Measurements from ENCODE around the gene DOCK11.
"Not testable (repeated sequence)": the region's sequence is repeated elsewhere in the genome, so short reads cannot be mapped to it uniquely, and the experiment has no call there.

Gene DOCK11

GRCh38 chrX:118583781-118584180, 88.2 kb downstream of the DOCK11 start:
- FAIRE-seq (no peak), DNase-seq (ENCODE audit: insufficient read length) (no peak)
- no peak for TF ChIP-seq POLR2A (IDR thresholded peaks at IDR 0.05; ENCODE audit: low read depth, low read length)
- no peak for TF ChIP-seq TAF1 (IDR thresholded peaks at IDR 0.05; ENCODE audit: borderline replicate concordance, low read depth, low read length)
- no peak for TF ChIP-seq POLR2AphosphoS5 (IDR thresholded peaks at IDR 0.05; ENCODE audit: low read depth, low read length)

- TF ChIP-seq TAF1 (IDR thresholded peaks at IDR 0.05; ENCODE audit: borderline replicate concordance, low read depth, low read length) (no peak), POLR2A (IDR thresholded peaks at IDR 0.05; ENCODE audit: low read depth, low read length) (no peak), POLR2AphosphoS5 (IDR thresholded peaks at IDR 0.05; ENCODE audit: low read depth, low read length) (no peak)
- no peak for FAIRE-seq
- DNase-seq (ENCODE audit: insufficient read length) = no peak
Observed at GRCh38 chrX:118585296-118585695, 89.7 kb downstream of the DOCK11 start.

GRCh38 chrX:118586206-118586605, 90.6 kb downstream of the DOCK11 start:
- DNase-seq (ENCODE audit: insufficient read length) = not testable (repeated sequence)

GRCh38 chrX:118588715-118589114, 93.1 kb downstream of the DOCK11 start:
- no peak for FAIRE-seq
- DNase-seq (ENCODE audit: insufficient read length) = no peak
- TF ChIP-seq POLR2A (IDR thresholded peaks at IDR 0.05; ENCODE audit: low read depth, low read length) (no peak), POLR2AphosphoS5 (IDR thresholded peaks at IDR 0.05; ENCODE audit: low read depth, low read length) (no peak), TAF1 (IDR thresholded peaks at IDR 0.05; ENCODE audit: borderline replicate concordance, low read depth, low read length) (no peak)

More at GRCh38 chrX:118586206-118586605, 90.6 kb downstream of the DOCK11 start:
- FAIRE-seq = not testable (repeated sequence)

DNA sequence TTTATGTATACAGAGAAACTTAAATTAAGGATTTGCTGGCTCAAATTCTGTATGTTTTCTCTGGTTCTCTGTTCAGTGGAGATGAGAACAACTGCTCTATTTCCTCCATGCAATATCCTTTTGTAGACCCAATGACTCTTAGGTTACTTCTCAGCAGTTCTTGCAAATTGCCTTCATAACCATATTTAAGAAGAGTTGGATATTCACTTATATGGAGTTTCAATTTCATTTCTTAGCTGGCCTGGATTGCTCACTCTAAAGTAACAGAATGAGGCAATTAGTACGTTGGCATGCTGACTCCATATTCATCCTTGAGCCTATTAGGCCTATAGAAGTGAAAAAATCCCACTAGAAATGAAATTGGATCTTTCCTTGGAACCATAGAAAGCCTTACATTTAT, 93.6 kb downstream of the DOCK11 start:
- DNase-seq (ENCODE audit: insufficient read length) = no peak
- no peak for FAIRE-seq
- TF ChIP-seq TAF1 (IDR thresholded peaks at IDR 0.05; ENCODE audit: borderline replicate concordance, low read depth, low read length) = no peak
- TF ChIP-seq POLR2AphosphoS5 (IDR thresholded peaks at IDR 0.05; ENCODE audit: low read depth, low read length) = no peak
- no peak for TF ChIP-seq POLR2A (IDR thresholded peaks at IDR 0.05; ENCODE audit: low read depth, low read length)

DNA sequence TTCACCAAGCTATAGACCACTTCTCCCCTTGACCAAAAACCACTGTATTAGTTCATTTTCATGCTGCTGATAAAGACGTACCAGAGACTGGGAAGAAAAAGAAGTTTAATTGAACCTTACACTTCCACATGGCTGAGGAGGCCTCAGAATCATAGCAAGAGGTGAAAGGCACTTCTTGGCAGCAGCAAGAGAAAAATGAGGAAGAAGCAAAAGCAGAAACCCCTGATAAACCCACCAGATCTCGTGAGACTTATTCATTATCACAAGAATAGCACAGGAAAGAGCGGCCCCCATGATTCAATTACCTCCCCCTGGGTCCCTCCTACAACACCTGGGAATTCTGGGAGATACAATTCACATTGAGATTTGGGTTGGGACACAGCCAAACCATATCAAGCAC, 97.8 kb downstream of the DOCK11 start:
- FAIRE-seq (no peak), DNase-seq (ENCODE audit: insufficient read length) (no peak)
- TF ChIP-seq POLR2AphosphoS5 (IDR thresholded peaks at IDR 0.05; ENCODE audit: low read depth, low read length) (no peak), POLR2A (IDR thresholded peaks at IDR 0.05; ENCODE audit: low read depth, low read length) (no peak), TAF1 (IDR thresholded peaks at IDR 0.05; ENCODE audit: borderline replicate concordance, low read depth, low read length) (no peak)

GRCh38 chrX:118594697-118595420, 99.2 kb downstream of the DOCK11 start:
- DNase-seq (ENCODE audit: insufficient read length) (no peak), FAIRE-seq (peak; percentile 42)
- TF ChIP-seq TAF1 (IDR thresholded peaks at IDR 0.05; ENCODE audit: borderline replicate concordance, low read depth, low read length) (no peak), POLR2A (IDR thresholded peaks at IDR 0.05; ENCODE audit: low read depth, low read length) (no peak), POLR2AphosphoS5 (IDR thresholded peaks at IDR 0.05; ENCODE audit: low read depth, low read length) (no peak)

- DNase-seq (ENCODE audit: insufficient read length) (no peak), FAIRE-seq (no peak)
- TF ChIP-seq TAF1 (IDR thresholded peaks at IDR 0.05; ENCODE audit: borderline replicate concordance, low read depth, low read length) = no peak
- no peak for TF ChIP-seq POLR2A (IDR thresholded peaks at IDR 0.05; ENCODE audit: low read depth, low read length)
- no peak for TF ChIP-seq POLR2AphosphoS5 (IDR thresholded peaks at IDR 0.05; ENCODE audit: low read depth, low read length)
Observed at GRCh38 chrX:118595501-118596042, 100.0 kb downstream of the DOCK11 start.

GRCh38 chrX:118596390-118596789, 100.8 kb downstream of the DOCK11 start:
- FAIRE-seq (no peak), DNase-seq (ENCODE audit: insufficient read length) (no peak)
- TF ChIP-seq POLR2A (IDR thresholded peaks at IDR 0.05; ENCODE audit: low read depth, low read length) (no peak), POLR2AphosphoS5 (IDR thresholded peaks at IDR 0.05; ENCODE audit: low read depth, low read length) (no peak), TAF1 (IDR thresholded peaks at IDR 0.05; ENCODE audit: borderline replicate concordance, low read depth, low read length) (no peak)

GRCh38 chrX:118603981-118604380, 108.4 kb downstream of the DOCK11 start:
- TF ChIP-seq POLR2A (IDR thresholded peaks at IDR 0.05; ENCODE audit: low read depth, low read length) (no peak), POLR2AphosphoS5 (IDR thresholded peaks at IDR 0.05; ENCODE audit: low read depth, low read length) (no peak), TAF1 (IDR thresholded peaks at IDR 0.05; ENCODE audit: borderline replicate concordance, low read depth, low read length) (no peak)
- FAIRE-seq = peak; percentile 98
- peak; percentile 9 for DNase-seq (ENCODE audit: insufficient read length)

DNA sequence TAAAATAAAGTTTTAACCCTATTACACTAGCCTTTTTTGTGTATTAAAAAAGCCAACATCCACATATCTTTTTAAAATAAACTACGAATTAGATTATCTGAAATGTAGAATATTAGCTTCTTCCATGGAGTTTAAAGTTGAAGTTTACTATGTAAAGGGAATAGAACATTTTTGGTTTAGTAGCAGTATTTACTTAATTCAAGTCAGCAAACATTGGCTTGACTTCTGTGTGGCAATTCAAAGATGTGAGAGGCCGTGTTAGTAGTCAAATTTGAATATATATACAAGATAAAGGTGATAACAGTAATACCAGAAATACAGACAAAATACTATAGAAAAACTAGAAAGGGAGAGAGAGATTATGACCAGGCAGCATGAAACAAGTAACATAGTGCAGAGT, 116.7 kb downstream of the DOCK11 start:
- DNase-seq (ENCODE audit: insufficient read length) = no peak
- TF ChIP-seq POLR2AphosphoS5 (IDR thresholded peaks at IDR 0.05; ENCODE audit: low read depth, low read length) (no peak), POLR2A (IDR thresholded peaks at IDR 0.05; ENCODE audit: low read depth, low read length) (no peak), TAF1 (IDR thresholded peaks at IDR 0.05; ENCODE audit: borderline replicate concordance, low read depth, low read length) (no peak)
- no peak for FAIRE-seq

DNA sequence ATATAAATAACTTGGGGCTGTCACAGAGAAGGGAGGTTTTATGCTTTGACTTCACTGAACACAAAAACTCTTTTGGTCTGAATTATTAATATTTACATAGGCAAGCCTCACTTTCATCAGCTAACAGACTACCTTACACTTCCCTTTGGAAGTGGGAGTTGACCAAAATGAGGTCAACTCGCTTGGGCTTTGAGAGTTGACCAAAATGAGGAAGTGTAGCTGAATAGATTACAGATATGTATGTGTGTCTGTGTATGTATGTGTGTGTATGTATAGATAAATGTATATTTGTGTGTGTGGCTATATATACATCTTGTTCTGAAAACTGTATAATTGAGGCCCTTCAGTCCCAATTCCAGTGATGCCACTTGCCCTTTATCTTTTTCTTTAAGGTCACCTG, 118.5 kb downstream of the DOCK11 start:
- no peak for TF ChIP-seq TAF1 (IDR thresholded peaks at IDR 0.05; ENCODE audit: borderline replicate concordance, low read depth, low read length)
- TF ChIP-seq POLR2A (IDR thresholded peaks at IDR 0.05; ENCODE audit: low read depth, low read length) = no peak
- no peak for TF ChIP-seq POLR2AphosphoS5 (IDR thresholded peaks at IDR 0.05; ENCODE audit: low read depth, low read length)
- no peak for FAIRE-seq
- DNase-seq (ENCODE audit: insufficient read length) = no peak
